GM12878 (cell line): ENCODE measurements around the gene PLCD1. TPM values are rescaled to one million over a fixed set of nuclear protein-coding genes. Genes with fewer than 3 reads are reported as not detected.

Experiments
- ATAC-seq: fragments of 200-7000 bp; cut with Tn5 transposase; 3 replicates; pipeline ENCODE4 v1.9.1; 2020; ENCODE audit warnings: mild to moderate bottlenecking, moderate library complexity
- BruUV-seq: library from RNA; stranded (reverse); fragments of 400-500 nt; replicated peaks from 2 replicates; lab custom pipeline; 2021; lab: Mats Ljungman, UMichigan
- CTCF ChIA-PET: fragments of 300-600 bp; sonication (Branson Sonifier 250); formaldehyde crosslinking; extraction: SDS; loops from one replicate; lab custom pipeline; 2021; ENCODE audit warnings: inconsistent platforms; lab: Yijun Ruan, JAX
- POLR2A ChIA-PET: fragments of 350-600 bp; formaldehyde crosslinking; extraction: SDS; loops from one replicate; lab custom pipeline; 2021; ENCODE audit warnings: inconsistent platforms; lab: Charles Lee
- RAD21 ChIA-PET: fragments of 300-600 bp; sonication (Branson Sonifier 250); formaldehyde crosslinking; loops from one replicate; lab custom pipeline; 2023; ENCODE audit warnings: antibody characterized with exemption; ENCODE audit not compliant: unreplicated experiment; lab: Charles Lee
- SMC1A ChIA-PET: fragments of 300-600 bp; sonication (Branson Sonifier 250); formaldehyde crosslinking; loops from one replicate; lab custom pipeline; 2023; ENCODE audit not compliant: unreplicated experiment, uncharacterized antibody; lab: Charles Lee
- DNase-seq: peaks from one replicate; pipeline ENCODE4 v3.0.0-alpha.2; 2011; ENCODE audit warnings: low read depth, low spot score
- FAIRE-seq: peaks from 3 replicates; lab custom pipeline; 2011; peaks lifted over from hg19 to GRCh38; lab: Jason Lieb, UNC
- H2AFZ ChIP-seq: 2 replicates; pipeline ENCODE4 v1.6.0; 2011; ENCODE audit warnings: low read depth, low read length, control low read depth; ENCODE audit not compliant: control insufficient read depth
- H3K27ac ChIP-seq: 2 replicates; pipeline ENCODE4 v1.5.1; 2011; ENCODE audit warnings: control low read depth; ENCODE audit not compliant: control insufficient read depth, insufficient read depth
- H3K27me3 ChIP-seq, 2 experiments: replicated peaks in 1 of 2; 2 replicates each; pipeline versions ENCODE4 v1.6.0 to v1.6.1; 2011; ENCODE audit warnings: low read length in 1 of 2; ENCODE audit not compliant: control insufficient read depth in 2 of 2, insufficient read depth in 2 of 2
- H3K36me3 ChIP-seq, 2 experiments: 2 replicates each; pipeline ENCODE4 v1.5.1; 2011; ENCODE audit warnings: low read length in 1 of 2; ENCODE audit not compliant: control insufficient read depth in 2 of 2, insufficient read depth in 2 of 2
- H3K4me1 ChIP-seq: 2 replicates; pipeline ENCODE4 v1.6.1; 2011; ENCODE audit warnings: mild to moderate bottlenecking, low read length, moderate library complexity, mixed read lengths; ENCODE audit not compliant: control insufficient read depth, insufficient read depth
- H3K4me2 ChIP-seq: 2 replicates; pipeline ENCODE4 v1.6.0; 2011; ENCODE audit warnings: control low read depth; ENCODE audit not compliant: control insufficient read depth, insufficient read depth
- H3K4me3 ChIP-seq: fragments of 200-600 bp; sonication (generic); 2 replicates; pipeline ENCODE4 v1.5.1; 2016
- H3K79me2 ChIP-seq: 2 replicates; pipeline ENCODE4 v1.6.0; 2011; ENCODE audit warnings: low read length; ENCODE audit not compliant: control insufficient read depth, insufficient read depth
- H3K9ac ChIP-seq: 2 replicates; pipeline ENCODE4 v1.8.0; 2011; ENCODE audit warnings: low read length, control low read depth, mixed read lengths; ENCODE audit not compliant: control insufficient read depth, insufficient read depth
- H3K9me3 ChIP-seq: replicated peaks from 3 replicates; pipeline ENCODE4 v1.5.1; 2011; ENCODE audit warnings: mild to moderate bottlenecking, low read length; ENCODE audit not compliant: control insufficient read depth, insufficient read depth
- H4K20me1 ChIP-seq: 2 replicates; pipeline ENCODE4 v1.6.0; 2011; ENCODE audit not compliant: control insufficient read depth, insufficient read depth
- BCL11A ChIP-seq: IDR thresholded peaks from 2 replicates; pipeline ENCODE4 v1.6.1; 2011; ENCODE audit warnings: low read depth, low read length
- BRCA1 ChIP-seq: IDR thresholded peaks from 2 replicates; pipeline ENCODE4 v1.6.1; 2011; ENCODE audit warnings: low read depth, low read length, improper control_type of control experiment
- IRF4 ChIP-seq: IDR thresholded peaks from 2 replicates; pipeline ENCODE4 v1.6.1; 2011; ENCODE audit warnings: low read depth, low read length
- MYC ChIP-seq: IDR thresholded peaks from 2 replicates; pipeline ENCODE4 v1.6.1; 2011; ENCODE audit warnings: mild to moderate bottlenecking, low read length, moderate library complexity, inconsistent platforms; ENCODE audit not compliant: insufficient read depth, insufficient replicate concordance, insufficient read length, severe bottlenecking
- RCOR1 ChIP-seq: conservative IDR thresholded peaks from 2 replicates; pipeline ENCODE4 v1.6.1; 2012; ENCODE audit warnings: low read depth, low read length, improper control_type of control experiment
- RELA ChIP-seq: fragments of 450-650 bp; IDR thresholded peaks from 2 replicates; pipeline ENCODE4 v1.8.0; 2014; ENCODE audit warnings: borderline replicate concordance; ENCODE audit not compliant: partially characterized antibody
- YY1 ChIP-seq: IDR thresholded peaks from 2 replicates; pipeline ENCODE4 v1.6.1; 2011; ENCODE audit warnings: low read depth, mild to moderate bottlenecking, low read length
- WGBS: methylation state at CpG from one replicate; pipeline ENCODE4 v1.1.6; 2016; ENCODE audit warnings: low lambda C conversion rate; ENCODE audit not compliant: insufficient replicate concordance, insufficient coverage; ENCODE audit errors: missing lambda C conversion rate; 5-methylcytosine and 5-hydroxymethylcytosine counted together
- in situ Hi-C: fragments of 300-500 bp; cut with MboI; formaldehyde crosslinking; loops from 9 replicates; pipeline ENCODE4 v1.14.3; 2018; ENCODE audit warnings: mixed read lengths
- intact Hi-C: fragments of 100-400 bp; cut with micrococcal nuclease; formaldehyde crosslinking; loops from one replicate; pipeline ENCODE4 v1.14.2; 2022; ENCODE audit not compliant: unreplicated experiment
- polyA plus RNA-seq, 11 experiments: library from polyadenylated mRNA; depleted of rRNA in 4 of 11; unstranded in 6 of 11; stranded (reverse) in 5 of 11; fragments of >200 nt; fragmentation: Nextera tagmentation in 4 of 11; fragmentation: Illumina TruSeq in 1 of 11; extraction: Ambion mirVana in 4 of 11; extraction: Trizol in 1 of 11; gene quantifications; 1 replicate in 1 of 11; 2 replicates in 10 of 11; pipeline versions ENCODE4 v1.2.1 to v1.2.3, GENCODE V29; 2011 to 2016; ENCODE audit warnings: inconsistent platforms in 2 of 11, missing spikeins in 2 of 11, low read depth in 1 of 11
- total RNA-seq, 4 experiments: library from RNA; depleted of rRNA in 3 of 4; stranded (reverse); fragments of >200 nt in 3 of 4; fragmentation: Illumina TruSeq in 1 of 4; extraction: Trizol in 1 of 4; gene quantifications; 2 replicates each; pipeline versions ENCODE4 v1.2.1 to v1.2.3, GENCODE V29; 2013 to 2021
- TF ChIP-seq, protein P1 (sequence below): IDR thresholded peaks from 2 replicates; pipeline ENCODE4 v1.6.1; 2012; ENCODE audit warnings: mild to moderate bottlenecking, low read depth, low read length
- TF ChIP-seq, protein P2 (sequence below): IDR thresholded peaks from 2 replicates; pipeline ENCODE4 v1.6.1; 2012; ENCODE audit warnings: improper control_type of control experiment, low read depth, low read length; ENCODE audit not compliant: insufficient replicate concordance

Gene PLCD1
- total and polyA plus RNA-seq, 10 of the 15 experiments (the other 5 are each of a cell fraction or from before 2014, with no cell fraction given), result 0.20 to 3.9 (median 1.2) TPM; not detected in 1

DNA sequence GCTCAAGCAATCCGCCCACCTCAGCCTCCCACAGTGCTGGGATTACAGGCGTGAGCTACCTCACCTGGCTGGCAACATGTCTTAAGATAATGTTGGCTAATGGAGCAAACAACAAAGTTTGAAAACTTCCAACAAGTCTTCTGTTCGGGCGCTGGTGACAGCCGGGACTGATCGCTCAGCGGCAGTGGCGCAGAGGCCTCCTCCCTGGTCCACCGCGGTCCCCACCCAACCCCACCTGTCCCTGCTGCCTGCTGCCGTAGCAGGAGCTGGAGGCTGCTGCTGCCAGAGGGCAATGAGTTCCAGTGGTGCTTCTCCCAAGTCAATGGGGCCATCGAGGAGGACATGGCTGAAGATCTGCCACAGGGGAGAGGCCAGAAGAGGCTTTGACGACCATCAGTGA is 21.7 kb upstream of the PLCD1 start (continued):
- TF ChIP-seq, protein P1, sequence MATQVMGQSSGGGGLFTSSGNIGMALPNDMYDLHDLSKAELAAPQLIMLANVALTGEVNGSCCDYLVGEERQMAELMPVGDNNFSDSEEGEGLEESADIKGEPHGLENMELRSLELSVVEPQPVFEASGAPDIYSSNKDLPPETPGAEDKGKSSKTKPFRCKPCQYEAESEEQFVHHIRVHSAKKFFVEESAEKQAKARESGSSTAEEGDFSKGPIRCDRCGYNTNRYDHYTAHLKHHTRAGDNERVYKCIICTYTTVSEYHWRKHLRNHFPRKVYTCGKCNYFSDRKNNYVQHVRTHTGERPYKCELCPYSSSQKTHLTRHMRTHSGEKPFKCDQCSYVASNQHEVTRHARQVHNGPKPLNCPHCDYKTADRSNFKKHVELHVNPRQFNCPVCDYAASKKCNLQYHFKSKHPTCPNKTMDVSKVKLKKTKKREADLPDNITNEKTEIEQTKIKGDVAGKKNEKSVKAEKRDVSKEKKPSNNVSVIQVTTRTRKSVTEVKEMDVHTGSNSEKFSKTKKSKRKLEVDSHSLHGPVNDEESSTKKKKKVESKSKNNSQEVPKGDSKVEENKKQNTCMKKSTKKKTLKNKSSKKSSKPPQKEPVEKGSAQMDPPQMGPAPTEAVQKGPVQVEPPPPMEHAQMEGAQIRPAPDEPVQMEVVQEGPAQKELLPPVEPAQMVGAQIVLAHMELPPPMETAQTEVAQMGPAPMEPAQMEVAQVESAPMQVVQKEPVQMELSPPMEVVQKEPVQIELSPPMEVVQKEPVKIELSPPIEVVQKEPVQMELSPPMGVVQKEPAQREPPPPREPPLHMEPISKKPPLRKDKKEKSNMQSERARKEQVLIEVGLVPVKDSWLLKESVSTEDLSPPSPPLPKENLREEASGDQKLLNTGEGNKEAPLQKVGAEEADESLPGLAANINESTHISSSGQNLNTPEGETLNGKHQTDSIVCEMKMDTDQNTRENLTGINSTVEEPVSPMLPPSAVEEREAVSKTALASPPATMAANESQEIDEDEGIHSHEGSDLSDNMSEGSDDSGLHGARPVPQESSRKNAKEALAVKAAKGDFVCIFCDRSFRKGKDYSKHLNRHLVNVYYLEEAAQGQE, result no peak
- no peak for TF ChIP-seq MYC
- TF ChIP-seq YY1, result no peak
- TF ChIP-seq BCL11A, result no peak
- TF ChIP-seq, all 136 proteins: peak for 0

DNA sequence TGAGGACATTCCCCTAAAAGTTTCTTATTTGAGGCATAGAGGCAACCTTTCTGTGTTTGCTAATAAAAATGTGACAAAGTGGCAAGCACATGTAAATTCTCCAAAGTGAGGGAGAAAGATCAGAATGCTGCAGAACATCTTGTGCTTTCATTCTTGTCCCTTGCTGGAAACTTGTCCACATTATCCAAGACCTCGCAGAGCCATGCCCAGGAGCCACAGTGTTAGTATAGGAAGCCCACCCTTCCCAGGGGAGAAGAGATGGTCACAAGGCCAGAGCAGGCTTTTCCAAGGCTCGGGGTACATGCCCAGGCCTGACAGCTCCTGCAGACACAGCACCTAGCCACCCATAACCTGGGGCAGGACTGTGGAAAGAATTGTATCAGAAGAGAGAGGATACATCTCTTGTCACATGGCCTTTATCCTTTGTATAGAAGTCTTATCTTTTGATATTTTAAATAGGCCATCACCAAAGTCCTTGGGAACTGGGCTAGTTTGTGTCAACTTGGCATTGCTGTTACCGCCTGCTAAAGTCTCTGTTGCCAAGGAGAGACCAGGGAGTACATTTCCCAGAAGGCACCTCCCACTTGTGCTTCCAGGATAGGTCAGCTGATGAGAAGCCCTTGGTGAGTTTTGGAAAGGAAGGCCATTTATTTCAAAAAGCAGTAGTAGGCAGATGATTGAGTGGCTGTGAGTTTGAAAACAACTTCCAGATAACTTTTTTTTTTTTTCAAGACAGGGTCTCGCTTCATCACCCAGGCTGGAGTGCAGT is 20.1 kb upstream of the PLCD1 start:
- ChIA-PET RAD21 (no interaction called here), CTCF (interaction anchor here (0.6 kb wide), 1 partner anchor 1273 kb away, joined by 3 read pairs; no protein-coding TSS in a partner anchor), POLR2A (no interaction called here), SMC1A (no interaction called here)
- in situ Hi-C loops (no loop called here), intact Hi-C loops (no loop called here)
- no peaks in the 10 kb centered on the region for H3K4me1 ChIP-seq
- no peak overlapping the region for H3K9ac ChIP-seq
- no peaks in the 10 kb centered on the region for H3K36me3 ChIP-seq
- no peak overlapping the region for H3K27ac ChIP-seq
- H3K79me2 ChIP-seq, result no peaks in the 10 kb centered on the region
- no peak for ATAC-seq
- no peak for DNase-seq
- no peak overlapping the region for H3K4me2 ChIP-seq
- H2AFZ ChIP-seq, result no peak overlapping the region
- no peaks in the 10 kb centered on the region for H3K9me3 ChIP-seq
- no peaks in the 10 kb centered on the region; a peak in 1 of 4 replicates for H3K27me3 ChIP-seq
- H4K20me1 ChIP-seq, result no peaks in the 10 kb centered on the region
- 28% methylated on average over 4 of the region's 4 CpGs for WGBS
- FAIRE-seq, result no peak
- H3K4me3 ChIP-seq, result no peak overlapping the region
- no TSS peak for BruUV-seq
- no peak for TF ChIP-seq BRCA1
- TF ChIP-seq, protein P2, sequence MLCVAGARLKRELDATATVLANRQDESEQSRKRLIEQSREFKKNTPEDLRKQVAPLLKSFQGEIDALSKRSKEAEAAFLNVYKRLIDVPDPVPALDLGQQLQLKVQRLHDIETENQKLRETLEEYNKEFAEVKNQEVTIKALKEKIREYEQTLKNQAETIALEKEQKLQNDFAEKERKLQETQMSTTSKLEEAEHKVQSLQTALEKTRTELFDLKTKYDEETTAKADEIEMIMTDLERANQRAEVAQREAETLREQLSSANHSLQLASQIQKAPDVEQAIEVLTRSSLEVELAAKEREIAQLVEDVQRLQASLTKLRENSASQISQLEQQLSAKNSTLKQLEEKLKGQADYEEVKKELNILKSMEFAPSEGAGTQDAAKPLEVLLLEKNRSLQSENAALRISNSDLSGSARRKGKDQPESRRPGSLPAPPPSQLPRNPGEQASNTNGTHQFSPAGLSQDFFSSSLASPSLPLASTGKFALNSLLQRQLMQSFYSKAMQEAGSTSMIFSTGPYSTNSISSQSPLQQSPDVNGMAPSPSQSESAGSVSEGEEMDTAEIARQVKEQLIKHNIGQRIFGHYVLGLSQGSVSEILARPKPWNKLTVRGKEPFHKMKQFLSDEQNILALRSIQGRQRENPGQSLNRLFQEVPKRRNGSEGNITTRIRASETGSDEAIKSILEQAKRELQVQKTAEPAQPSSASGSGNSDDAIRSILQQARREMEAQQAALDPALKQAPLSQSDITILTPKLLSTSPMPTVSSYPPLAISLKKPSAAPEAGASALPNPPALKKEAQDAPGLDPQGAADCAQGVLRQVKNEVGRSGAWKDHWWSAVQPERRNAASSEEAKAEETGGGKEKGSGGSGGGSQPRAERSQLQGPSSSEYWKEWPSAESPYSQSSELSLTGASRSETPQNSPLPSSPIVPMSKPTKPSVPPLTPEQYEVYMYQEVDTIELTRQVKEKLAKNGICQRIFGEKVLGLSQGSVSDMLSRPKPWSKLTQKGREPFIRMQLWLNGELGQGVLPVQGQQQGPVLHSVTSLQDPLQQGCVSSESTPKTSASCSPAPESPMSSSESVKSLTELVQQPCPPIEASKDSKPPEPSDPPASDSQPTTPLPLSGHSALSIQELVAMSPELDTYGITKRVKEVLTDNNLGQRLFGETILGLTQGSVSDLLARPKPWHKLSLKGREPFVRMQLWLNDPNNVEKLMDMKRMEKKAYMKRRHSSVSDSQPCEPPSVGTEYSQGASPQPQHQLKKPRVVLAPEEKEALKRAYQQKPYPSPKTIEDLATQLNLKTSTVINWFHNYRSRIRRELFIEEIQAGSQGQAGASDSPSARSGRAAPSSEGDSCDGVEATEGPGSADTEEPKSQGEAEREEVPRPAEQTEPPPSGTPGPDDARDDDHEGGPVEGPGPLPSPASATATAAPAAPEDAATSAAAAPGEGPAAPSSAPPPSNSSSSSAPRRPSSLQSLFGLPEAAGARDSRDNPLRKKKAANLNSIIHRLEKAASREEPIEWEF, result no peak
- no peak for TF ChIP-seq RCOR1
- TF ChIP-seq RELA, result no peak
- no peak for TF ChIP-seq IRF4
- TF ChIP-seq, protein P1, result no peak
